B cell (primary cell): ENCODE measurements around the gene ANKRD28. TPM values are rescaled to one million over a fixed set of nuclear protein-coding genes. Genes with fewer than 3 reads are reported as not detected.

Experiments used
- ATAC-seq: fragments of 200-7000 bp; cut with Tn5 transposase; one replicate; pipeline ENCODE4 v1.10.0; 2021; ENCODE audit warnings: low read depth, mild to moderate bottlenecking, moderate number of reproducible peaks, moderate library complexity
- CTCF ChIA-PET: fragments of 350-600 bp; sonication (Branson Sonifier 250); formaldehyde crosslinking; loops from one replicate; lab custom pipeline; 2021; ENCODE audit warnings: antibody characterized with exemption, inconsistent platforms; lab: Charles Lee
- POLR2A ChIA-PET: fragments of 350-600 bp; sonication (Branson Sonifier 250); formaldehyde crosslinking; loops from one replicate; lab custom pipeline; 2021; ENCODE audit warnings: antibody characterized with exemption; lab: Charles Lee
- DNase-seq: peaks from one replicate; pipeline ENCODE4 v3.0.0; 2013
- H2AFZ ChIP-seq: 2 replicates; pipeline ENCODE4 v1.6.1; 2012; ENCODE audit warnings: mild to moderate bottlenecking, low read depth, low read length; ENCODE audit not compliant: insufficient read depth, poor library complexity, severe bottlenecking
- H3K27ac ChIP-seq, 2 donors: 1 replicate in 1 of 2; 2 replicates in 1 of 2; pipeline ENCODE4 v1.5.1; 2012 to 2013; ENCODE audit warnings: low read length in 2 of 2, mild to moderate bottlenecking in 2 of 2, moderate library complexity in 1 of 2
- H3K27me3 ChIP-seq, 4 experiments: fragments of 200-600 bp in 1 of 4; sonication (generic) in 1 of 4; replicated peaks in 1 of 4; 1 replicate in 2 of 4; 2 replicates in 2 of 4; pipeline versions ENCODE4 v1.6.1 to v1.7.0; 2013 to 2016; ENCODE audit warnings: low read length in 3 of 4, mild to moderate bottlenecking in 2 of 4, mixed read lengths in 1 of 4, moderate library complexity in 1 of 4; ENCODE audit not compliant: insufficient read depth in 4 of 4, control insufficient read depth in 3 of 4; ENCODE audit errors: control extremely low read depth in 1 of 4
- H3K36me3 ChIP-seq, 2 experiments: replicated peaks in 1 of 2; 1 replicate in 1 of 2; 2 replicates in 1 of 2; pipeline versions ENCODE4 v1.6.1 to v1.7.1; 2013; ENCODE audit warnings: low read length in 1 of 2; ENCODE audit not compliant: insufficient read depth in 2 of 2, control insufficient read depth in 1 of 2; ENCODE audit errors: control extremely low read depth in 1 of 2, extremely low read depth in 1 of 2
- H3K4me1 ChIP-seq, 2 donors: fragments of 200-600 bp in 1 of 2; sonication (generic) in 1 of 2; 1 replicate in 1 of 2; 2 replicates in 1 of 2; pipeline versions ENCODE4 v1.5.1 to v1.6.1; 2013 to 2017; ENCODE audit warnings: low read length in 2 of 2; ENCODE audit not compliant: control insufficient read depth in 2 of 2, insufficient read depth in 2 of 2
- H3K4me2 ChIP-seq: replicated peaks from 2 replicates; pipeline ENCODE3; 2012; ENCODE audit warnings: mild to moderate bottlenecking, low read depth, low read length; ENCODE audit not compliant: poor library complexity, severe bottlenecking
- H3K4me3 ChIP-seq, 5 experiments: fragments of 200-600 bp in 1 of 5; sonication (generic) in 1 of 5; 1 replicate in 3 of 5; 2 replicates in 2 of 5; pipeline versions ENCODE4 v1.5.1 to v1.7.0; 2011 to 2016; ENCODE audit warnings: low read length in 4 of 5, mild to moderate bottlenecking in 4 of 5, low read depth in 2 of 5, control low read depth in 1 of 5, moderate library complexity in 1 of 5; ENCODE audit not compliant: insufficient read depth in 1 of 5; ENCODE audit errors: control extremely low read depth in 1 of 5, extremely low read depth in 1 of 5
- H3K79me2 ChIP-seq: fragments of 200-600 bp; sonication (generic); one replicate; pipeline ENCODE4 v1.6.0; 2016; ENCODE audit warnings: low read length; ENCODE audit not compliant: control insufficient read depth, insufficient read depth
- H3K9ac ChIP-seq: fragments of 200-600 bp; sonication (generic); 2 replicates; pipeline ENCODE4 v1.6.1; 2017; ENCODE audit warnings: mild to moderate bottlenecking, low read length, moderate library complexity
- H3K9me3 ChIP-seq, 3 donors: one replicate each; pipeline versions ENCODE4 v1.6.1 to v1.7.1; 2013; ENCODE audit warnings: low read length in 2 of 3; ENCODE audit not compliant: control insufficient read depth in 2 of 3, insufficient read depth in 1 of 3; ENCODE audit errors: control extremely low read depth in 1 of 3
- H4K20me1 ChIP-seq: 2 replicates; pipeline ENCODE4 v1.6.0; 2012; ENCODE audit warnings: mild to moderate bottlenecking, low read length; ENCODE audit not compliant: insufficient read depth, control insufficient read depth, poor library complexity, severe bottlenecking
- H3K27ac Mint-ChIP-seq: one replicate; pipeline ENCODE4 v1.8.0; 2021; ENCODE audit warnings: mixed read lengths
- H3K27me3 Mint-ChIP-seq: one replicate; pipeline ENCODE4 v1.8.0; 2021; ENCODE audit warnings: mixed read lengths
- H3K4me1 Mint-ChIP-seq: one replicate; pipeline ENCODE4 v1.8.0; 2021; ENCODE audit warnings: mixed read lengths
- H3K4me3 Mint-ChIP-seq: one replicate; pipeline ENCODE4 v1.8.0; 2021; ENCODE audit warnings: mixed read lengths
- H3K9me3 Mint-ChIP-seq: one replicate; pipeline ENCODE4 v1.8.0; 2022; ENCODE audit warnings: mixed read lengths; ENCODE audit not compliant: insufficient read depth
- EZH2 ChIP-seq: IDR thresholded peaks from 2 replicates; pipeline ENCODE4 v1.6.1; 2012; ENCODE audit warnings: borderline replicate concordance, low read depth, mild to moderate bottlenecking, moderate library complexity, low read length; ENCODE audit not compliant: insufficient read depth, poor library complexity, severe bottlenecking
- intact Hi-C: fragments of 100-400 bp; cut with micrococcal nuclease; formaldehyde crosslinking; loops from one replicate; pipeline ENCODE4 v1.10.0; 2022
- polyA plus RNA-seq: library from polyadenylated mRNA; depleted of rRNA; stranded (reverse); fragments of >200 nt; gene quantifications from 2 replicates; pipeline ENCODE4 v1.2.3, GENCODE V29; 2012
- total RNA-seq, 2 donors: library from RNA; stranded (reverse); fragments of 120-200 nt in 1 of 2; gene quantifications; 1 replicate in 1 of 2; 2 replicates in 1 of 2; pipeline versions ENCODE4 v1.2.3 to v1.2.4, GENCODE V29; 2013 to 2022
- TF ChIP-seq, protein P1 (sequence below): fragments of 200-600 bp; IDR thresholded peaks from one replicate; pipeline ENCODE4 v1.8.0; 2022; ENCODE audit warnings: antibody characterized with exemption, mild to moderate bottlenecking

The ANKRD28 gene
- total and polyA plus RNA-seq, 2 donors (not counting 1 experiment from before 2014, with no cell fraction given) = 20.7 to 37.4 TPM

DNA sequence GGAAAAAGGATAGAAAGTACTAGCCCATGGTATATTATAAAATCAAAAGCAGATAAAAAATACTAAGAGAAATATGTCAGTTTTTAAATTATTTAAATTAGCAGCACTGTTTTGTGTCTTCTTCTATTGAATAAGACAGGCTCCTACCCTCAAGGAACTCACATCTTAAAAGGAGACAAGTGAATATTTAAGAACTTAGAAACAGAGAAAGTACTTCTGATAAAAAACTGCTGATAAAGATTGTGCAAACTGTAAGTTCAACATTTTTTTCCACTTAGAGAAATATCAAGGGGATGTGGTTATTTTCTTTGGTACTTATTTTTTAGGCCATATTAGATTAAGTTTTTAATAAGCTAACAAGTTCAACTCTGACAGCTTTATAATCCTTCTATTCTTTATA, 3.0 kb upstream of the ANKRD28 start:
- TF ChIP-seq, protein P1, sequence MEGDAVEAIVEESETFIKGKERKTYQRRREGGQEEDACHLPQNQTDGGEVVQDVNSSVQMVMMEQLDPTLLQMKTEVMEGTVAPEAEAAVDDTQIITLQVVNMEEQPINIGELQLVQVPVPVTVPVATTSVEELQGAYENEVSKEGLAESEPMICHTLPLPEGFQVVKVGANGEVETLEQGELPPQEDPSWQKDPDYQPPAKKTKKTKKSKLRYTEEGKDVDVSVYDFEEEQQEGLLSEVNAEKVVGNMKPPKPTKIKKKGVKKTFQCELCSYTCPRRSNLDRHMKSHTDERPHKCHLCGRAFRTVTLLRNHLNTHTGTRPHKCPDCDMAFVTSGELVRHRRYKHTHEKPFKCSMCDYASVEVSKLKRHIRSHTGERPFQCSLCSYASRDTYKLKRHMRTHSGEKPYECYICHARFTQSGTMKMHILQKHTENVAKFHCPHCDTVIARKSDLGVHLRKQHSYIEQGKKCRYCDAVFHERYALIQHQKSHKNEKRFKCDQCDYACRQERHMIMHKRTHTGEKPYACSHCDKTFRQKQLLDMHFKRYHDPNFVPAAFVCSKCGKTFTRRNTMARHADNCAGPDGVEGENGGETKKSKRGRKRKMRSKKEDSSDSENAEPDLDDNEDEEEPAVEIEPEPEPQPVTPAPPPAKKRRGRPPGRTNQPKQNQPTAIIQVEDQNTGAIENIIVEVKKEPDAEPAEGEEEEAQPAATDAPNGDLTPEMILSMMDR = no peak
- TF ChIP-seq EZH2 = no peak
- H3K4me3 Mint-ChIP-seq = no peak overlapping the region
- intact Hi-C loops = no loop called here
- no peaks in the 10 kb centered on the region for H3K27me3 ChIP-seq
- H2AFZ ChIP-seq = no peak overlapping the region
- H3K4me2 ChIP-seq = no peak overlapping the region
- H3K4me1 Mint-ChIP-seq = peaks cover 65% of the 10 kb centered on the region
- no peak overlapping the region for H3K27ac ChIP-seq
- no peak overlapping the region for H3K4me3 ChIP-seq
- H3K9me3 Mint-ChIP-seq = no peaks in the 10 kb centered on the region
- no peaks in the 10 kb centered on the region for H3K9me3 ChIP-seq
- ATAC-seq (no peak), DNase-seq (no peak)
- no peaks in the 10 kb centered on the region for H4K20me1 ChIP-seq
- no peaks in the 10 kb centered on the region for H3K36me3 ChIP-seq
- ChIA-PET CTCF (interaction anchor here (1.0 to 2.4 kb wide), 2 partner anchors 9 to 12 kb away, joined by 3 to 20 read pairs; no protein-coding TSS in a partner anchor), POLR2A (no interaction called here)
- H3K79me2 ChIP-seq = peaks cover 47% of the 10 kb centered on the region
- peaks cover 24 to 34% of the 10 kb centered on the region in 2 donors for H3K4me1 ChIP-seq
- no peak overlapping the region for H3K9ac ChIP-seq
- H3K27ac Mint-ChIP-seq = no peak overlapping the region
- no peaks in the 10 kb centered on the region for H3K27me3 Mint-ChIP-seq

- intact Hi-C loops = no loop called here
- no peak for DNase-seq
- no peak overlapping the region for H3K4me3 ChIP-seq
- ChIA-PET POLR2A (no interaction called here), CTCF (interaction anchor here (1.0 kb wide), 1 partner anchor 10 kb away, joined by 3 read pairs; no protein-coding TSS in a partner anchor)
- no peak overlapping the region for H3K9ac ChIP-seq
- Mint-ChIP-seq H3K4me1 (peaks cover 65% of the 10 kb centered on the region), H3K27ac (no peak overlapping the region), H3K27me3 (no peaks in the 10 kb centered on the region), H3K4me3 (no peak overlapping the region), H3K9me3 (no peaks in the 10 kb centered on the region)
- TF ChIP-seq, protein P1 = no peak
- no peak for TF ChIP-seq EZH2
- H3K9me3 ChIP-seq = no peaks in the 10 kb centered on the region
- no peak for ATAC-seq
- peaks cover 47% of the 10 kb centered on the region for H3K79me2 ChIP-seq
- no peaks in the 10 kb centered on the region for H3K27me3 ChIP-seq
- no peaks in the 10 kb centered on the region for H4K20me1 ChIP-seq
- peaks cover 28 to 34% of the 10 kb centered on the region in 2 donors for H3K4me1 ChIP-seq
- H3K4me2 ChIP-seq = no peak overlapping the region
- no peak overlapping the region for H3K27ac ChIP-seq
- no peak overlapping the region for H2AFZ ChIP-seq
- H3K36me3 ChIP-seq = no peaks in the 10 kb centered on the region
Measured at GRCh38 chr3:15800327-15800726, 2.5 kb upstream of the ANKRD28 start.
